Measurements from ENCODE around the gene GSN. TPM values are rescaled to one million over a fixed set of nuclear protein-coding genes. Genes with fewer than 3 reads are reported as not detected.

GSN gene
- total and polyA plus RNA-seq, 2 of the 13 experiments (the other 11 are each of a cell fraction or from before 2014, with no cell fraction given), result 294 to 307 TPM

DNA sequence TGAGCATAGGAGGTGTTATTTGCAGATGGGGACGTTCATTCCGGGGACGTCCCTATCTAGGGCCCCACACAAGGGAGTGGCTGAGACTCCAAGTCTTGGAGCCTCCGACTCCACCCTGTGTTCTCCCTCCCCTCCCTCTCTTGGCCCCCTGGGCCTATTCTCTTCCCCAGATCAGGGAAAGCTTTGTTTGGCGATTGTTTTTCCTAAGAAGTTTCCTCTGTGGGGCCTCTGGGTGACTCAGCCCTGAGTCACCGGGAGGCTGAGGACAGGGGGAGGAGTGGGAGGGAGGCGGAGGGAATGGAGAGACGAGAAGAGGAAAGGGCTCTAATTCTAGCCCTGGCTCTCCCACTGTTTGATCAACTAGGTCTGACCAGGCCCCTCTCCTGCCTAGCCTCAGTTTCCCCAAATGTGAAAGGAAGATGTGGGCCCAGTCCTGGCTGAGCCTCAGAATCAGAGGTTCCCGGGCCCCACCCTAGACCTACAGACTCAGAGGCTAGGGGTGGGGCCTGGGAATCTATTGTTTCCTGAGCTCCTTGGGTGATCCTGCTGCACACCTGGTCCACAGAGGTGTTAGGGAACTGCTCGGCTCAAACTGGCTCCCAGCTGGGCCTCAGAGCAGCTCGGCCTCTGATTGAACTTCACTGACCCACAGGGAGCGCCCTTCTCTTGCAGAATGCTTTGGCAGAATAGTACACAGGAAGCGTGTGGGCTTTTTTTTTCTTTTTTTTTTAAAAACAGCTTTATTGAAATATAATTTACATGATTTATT, 19.2 kb downstream of the GSN start (continued):
- TF ChIP-seq, protein P1, sequence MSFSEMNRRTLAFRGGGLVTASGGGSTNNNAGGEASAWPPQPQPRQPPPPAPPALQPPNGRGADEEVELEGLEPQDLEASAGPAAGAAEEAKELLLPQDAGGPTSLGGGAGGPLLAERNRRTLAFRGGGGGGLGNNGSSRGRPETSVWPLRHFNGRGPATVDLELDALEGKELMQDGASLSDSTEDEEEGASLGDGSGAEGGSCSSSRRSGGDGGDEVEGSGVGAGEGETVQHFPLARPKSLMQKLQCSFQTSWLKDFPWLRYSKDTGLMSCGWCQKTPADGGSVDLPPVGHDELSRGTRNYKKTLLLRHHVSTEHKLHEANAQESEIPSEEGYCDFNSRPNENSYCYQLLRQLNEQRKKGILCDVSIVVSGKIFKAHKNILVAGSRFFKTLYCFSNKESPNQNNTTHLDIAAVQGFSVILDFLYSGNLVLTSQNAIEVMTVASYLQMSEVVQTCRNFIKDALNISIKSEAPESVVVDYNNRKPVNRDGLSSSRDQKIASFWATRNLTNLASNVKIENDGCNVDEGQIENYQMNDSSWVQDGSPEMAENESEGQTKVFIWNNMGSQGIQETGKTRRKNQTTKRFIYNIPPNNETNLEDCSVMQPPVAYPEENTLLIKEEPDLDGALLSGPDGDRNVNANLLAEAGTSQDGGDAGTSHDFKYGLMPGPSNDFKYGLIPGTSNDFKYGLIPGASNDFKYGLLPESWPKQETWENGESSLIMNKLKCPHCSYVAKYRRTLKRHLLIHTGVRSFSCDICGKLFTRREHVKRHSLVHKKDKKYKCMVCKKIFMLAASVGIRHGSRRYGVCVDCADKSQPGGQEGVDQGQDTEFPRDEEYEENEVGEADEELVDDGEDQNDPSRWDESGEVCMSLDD (CRISPR knock-in tag; IDR thresholded peaks at IDR 0.05; ENCODE audit: borderline replicate concordance), result no peak
- TF ChIP-seq ZNF263 (CRISPR knock-in tag; IDR thresholded peaks at IDR 0.05) (peak; percentile 80), JUND (CRISPR knock-in tag; IDR thresholded peaks at IDR 0.05) (peak; percentile 97), JDP2 (CRISPR knock-in tag; IDR thresholded peaks at IDR 0.05; ENCODE audit: borderline replicate concordance) (no peak), ZNF879 (CRISPR knock-in tag; IDR thresholded peaks at IDR 0.05) (no peak), ZFP1 (CRISPR knock-in tag; IDR thresholded peaks at IDR 0.05) (no peak), TCF7L2 (IDR thresholded peaks at IDR 0.05; ENCODE audit: low read depth, low read length) (no peak), NFKBIZ (CRISPR knock-in tag; IDR thresholded peaks at IDR 0.05) (no peak), ZBTB40 (IDR thresholded peaks at IDR 0.05) (peak; percentile 99), ZBTB40 (CRISPR knock-in tag; IDR thresholded peaks at IDR 0.05) (peak; percentile 96), AKAP8 (CRISPR knock-in tag; IDR thresholded peaks at IDR 0.05) (no peak), HOXA7 (CRISPR knock-in tag; IDR thresholded peaks at IDR 0.05) (no peak), NR2F2 (IDR thresholded peaks at IDR 0.05; ENCODE audit: borderline replicate concordance, low read depth) (no peak), SSRP1 (CRISPR knock-in tag; IDR thresholded peaks at IDR 0.05) (no peak), TAF15 (IDR thresholded peaks at IDR 0.05; ENCODE audit: low read depth, low read length, poor library complexity, severe bottlenecking) (no peak), FOXP1 (IDR thresholded peaks at IDR 0.05) (no peak), FOXP1 (CRISPR knock-in tag; IDR thresholded peaks at IDR 0.05) (peak; percentile 69)
- TF ChIP-seq, protein P2, sequence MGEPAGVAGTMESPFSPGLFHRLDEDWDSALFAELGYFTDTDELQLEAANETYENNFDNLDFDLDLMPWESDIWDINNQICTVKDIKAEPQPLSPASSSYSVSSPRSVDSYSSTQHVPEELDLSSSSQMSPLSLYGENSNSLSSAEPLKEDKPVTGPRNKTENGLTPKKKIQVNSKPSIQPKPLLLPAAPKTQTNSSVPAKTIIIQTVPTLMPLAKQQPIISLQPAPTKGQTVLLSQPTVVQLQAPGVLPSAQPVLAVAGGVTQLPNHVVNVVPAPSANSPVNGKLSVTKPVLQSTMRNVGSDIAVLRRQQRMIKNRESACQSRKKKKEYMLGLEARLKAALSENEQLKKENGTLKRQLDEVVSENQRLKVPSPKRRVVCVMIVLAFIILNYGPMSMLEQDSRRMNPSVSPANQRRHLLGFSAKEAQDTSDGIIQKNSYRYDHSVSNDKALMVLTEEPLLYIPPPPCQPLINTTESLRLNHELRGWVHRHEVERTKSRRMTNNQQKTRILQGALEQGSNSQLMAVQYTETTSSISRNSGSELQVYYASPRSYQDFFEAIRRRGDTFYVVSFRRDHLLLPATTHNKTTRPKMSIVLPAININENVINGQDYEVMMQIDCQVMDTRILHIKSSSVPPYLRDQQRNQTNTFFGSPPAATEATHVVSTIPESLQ (CRISPR knock-in tag; conservative IDR thresholded peaks at IDR 0.05), result no peak

All from HepG2 (cell line).